ENCODE data around the gene NOXA1.
A peak's percentile ranks its signal among the peaks of the same experiment; 100 is the strongest.

- TF ChIP-seq ZBTB20 (tag by site-specific recombination; IDR thresholded peaks at IDR 0.05) (no peak), ZNF785 (tag by site-specific recombination; IDR thresholded peaks at IDR 0.05) (no peak), ZNF624 (tag by site-specific recombination; IDR thresholded peaks at IDR 0.05) (no peak), ZNF24 (tag by site-specific recombination; IDR thresholded peaks at IDR 0.05) (no peak), ZNF707 (tag by site-specific recombination; IDR thresholded peaks at IDR 0.05) (no peak), ZBTB1 (tag by site-specific recombination; IDR thresholded peaks at IDR 0.05) (no peak), ZBTB11 (tag by site-specific recombination; conservative IDR thresholded peaks at IDR 0.05; ENCODE audit: low read depth) (no peak), CTCF (tag by site-specific recombination; IDR thresholded peaks at IDR 0.05) (no peak), ZNF660 (tag by site-specific recombination; IDR thresholded peaks at IDR 0.05) (no peak), ZNF561 (tag by site-specific recombination; IDR thresholded peaks at IDR 0.05; ENCODE audit: borderline replicate concordance) (no peak)
- TF ChIP-seq, protein P1, sequence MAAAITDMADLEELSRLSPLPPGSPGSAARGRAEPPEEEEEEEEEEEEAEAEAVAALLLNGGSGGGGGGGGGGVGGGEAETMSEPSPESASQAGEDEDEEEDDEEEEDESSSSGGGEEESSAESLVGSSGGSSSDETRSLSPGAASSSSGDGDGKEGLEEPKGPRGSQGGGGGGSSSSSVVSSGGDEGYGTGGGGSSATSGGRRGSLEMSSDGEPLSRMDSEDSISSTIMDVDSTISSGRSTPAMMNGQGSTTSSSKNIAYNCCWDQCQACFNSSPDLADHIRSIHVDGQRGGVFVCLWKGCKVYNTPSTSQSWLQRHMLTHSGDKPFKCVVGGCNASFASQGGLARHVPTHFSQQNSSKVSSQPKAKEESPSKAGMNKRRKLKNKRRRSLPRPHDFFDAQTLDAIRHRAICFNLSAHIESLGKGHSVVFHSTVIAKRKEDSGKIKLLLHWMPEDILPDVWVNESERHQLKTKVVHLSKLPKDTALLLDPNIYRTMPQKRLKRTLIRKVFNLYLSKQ (tag by site-specific recombination; IDR thresholded peaks at IDR 0.05; ENCODE audit: borderline replicate concordance), result no peak
- TF ChIP-seq, protein P2, sequence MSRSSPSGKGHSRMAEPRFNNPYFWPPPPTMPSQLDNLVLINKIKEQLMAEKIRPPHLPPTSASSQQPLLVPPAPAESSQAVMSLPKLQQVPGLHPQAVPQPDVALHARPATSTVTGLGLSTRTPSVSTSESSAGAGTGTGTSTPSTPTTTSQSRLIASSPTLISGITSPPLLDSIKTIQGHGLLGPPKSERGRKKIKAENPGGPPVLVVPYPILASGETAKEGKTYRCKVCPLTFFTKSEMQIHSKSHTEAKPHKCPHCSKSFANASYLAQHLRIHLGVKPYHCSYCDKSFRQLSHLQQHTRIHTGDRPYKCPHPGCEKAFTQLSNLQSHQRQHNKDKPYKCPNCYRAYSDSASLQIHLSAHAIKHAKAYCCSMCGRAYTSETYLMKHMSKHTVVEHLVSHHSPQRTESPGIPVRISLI (tag by site-specific recombination; IDR thresholded peaks at IDR 0.05), result peak; percentile 92
- TF ChIP-seq, protein P3, sequence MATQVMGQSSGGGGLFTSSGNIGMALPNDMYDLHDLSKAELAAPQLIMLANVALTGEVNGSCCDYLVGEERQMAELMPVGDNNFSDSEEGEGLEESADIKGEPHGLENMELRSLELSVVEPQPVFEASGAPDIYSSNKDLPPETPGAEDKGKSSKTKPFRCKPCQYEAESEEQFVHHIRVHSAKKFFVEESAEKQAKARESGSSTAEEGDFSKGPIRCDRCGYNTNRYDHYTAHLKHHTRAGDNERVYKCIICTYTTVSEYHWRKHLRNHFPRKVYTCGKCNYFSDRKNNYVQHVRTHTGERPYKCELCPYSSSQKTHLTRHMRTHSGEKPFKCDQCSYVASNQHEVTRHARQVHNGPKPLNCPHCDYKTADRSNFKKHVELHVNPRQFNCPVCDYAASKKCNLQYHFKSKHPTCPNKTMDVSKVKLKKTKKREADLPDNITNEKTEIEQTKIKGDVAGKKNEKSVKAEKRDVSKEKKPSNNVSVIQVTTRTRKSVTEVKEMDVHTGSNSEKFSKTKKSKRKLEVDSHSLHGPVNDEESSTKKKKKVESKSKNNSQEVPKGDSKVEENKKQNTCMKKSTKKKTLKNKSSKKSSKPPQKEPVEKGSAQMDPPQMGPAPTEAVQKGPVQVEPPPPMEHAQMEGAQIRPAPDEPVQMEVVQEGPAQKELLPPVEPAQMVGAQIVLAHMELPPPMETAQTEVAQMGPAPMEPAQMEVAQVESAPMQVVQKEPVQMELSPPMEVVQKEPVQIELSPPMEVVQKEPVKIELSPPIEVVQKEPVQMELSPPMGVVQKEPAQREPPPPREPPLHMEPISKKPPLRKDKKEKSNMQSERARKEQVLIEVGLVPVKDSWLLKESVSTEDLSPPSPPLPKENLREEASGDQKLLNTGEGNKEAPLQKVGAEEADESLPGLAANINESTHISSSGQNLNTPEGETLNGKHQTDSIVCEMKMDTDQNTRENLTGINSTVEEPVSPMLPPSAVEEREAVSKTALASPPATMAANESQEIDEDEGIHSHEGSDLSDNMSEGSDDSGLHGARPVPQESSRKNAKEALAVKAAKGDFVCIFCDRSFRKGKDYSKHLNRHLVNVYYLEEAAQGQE (tag by site-specific recombination; IDR thresholded peaks at IDR 0.05), result no peak
These were observed 1.2 kb upstream of the NOXA1 start for GRCh38 chr9:137421838-137422603.

Measured in HEK293 (cell line).